Hair follicular keratinocyte (primary cell): Measurements from ENCODE around the gene PDE12. TPM values are rescaled to one million over a fixed set of nuclear protein-coding genes. Genes with fewer than 3 reads are reported as not detected.

Source experiments
- total RNA-seq: library from RNA; depleted of rRNA; stranded (reverse); fragments of >200 nt; gene quantifications from 2 replicates; pipeline ENCODE4 v1.2.3, GENCODE V29; 2015

Gene PDE12, protein sequence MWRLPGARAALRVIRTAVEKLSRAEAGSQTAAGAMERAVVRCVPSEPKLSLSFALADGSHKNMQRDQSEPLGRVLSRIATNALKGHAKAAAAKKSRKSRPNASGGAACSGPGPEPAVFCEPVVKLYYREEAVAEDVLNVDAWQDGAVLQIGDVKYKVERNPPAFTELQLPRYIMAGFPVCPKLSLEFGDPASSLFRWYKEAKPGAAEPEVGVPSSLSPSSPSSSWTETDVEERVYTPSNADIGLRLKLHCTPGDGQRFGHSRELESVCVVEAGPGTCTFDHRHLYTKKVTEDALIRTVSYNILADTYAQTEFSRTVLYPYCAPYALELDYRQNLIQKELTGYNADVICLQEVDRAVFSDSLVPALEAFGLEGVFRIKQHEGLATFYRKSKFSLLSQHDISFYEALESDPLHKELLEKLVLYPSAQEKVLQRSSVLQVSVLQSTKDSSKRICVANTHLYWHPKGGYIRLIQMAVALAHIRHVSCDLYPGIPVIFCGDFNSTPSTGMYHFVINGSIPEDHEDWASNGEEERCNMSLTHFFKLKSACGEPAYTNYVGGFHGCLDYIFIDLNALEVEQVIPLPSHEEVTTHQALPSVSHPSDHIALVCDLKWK
- total RNA-seq = 12.0 and 19.9 TPM in 2 replicates

GRCh38 chr3:57555738-57556458, at the start of gene PDE12:
Gene PDE12, plus strand, starts transcription at chr3:57556274. Its CDS starts 106 bp downstream, at chr3:57556380.

GRCh38 chr3:57544181-57545125, 11.6 kb upstream of the PDE12 start, which contains the start of gene DNAH12:
Gene DNAH12, minus strand, starts transcription at chr3:57544344. Its CDS starts 1,474 bp downstream, at chr3:57542870.

GRCh38 chr3:57597127-57597923, 41.3 kb downstream of the PDE12 start, which contains the start of gene ARF4:
Gene ARF4, minus strand, starts transcription at chr3:57597344. Its CDS starts 204 bp downstream, at chr3:57597140.

Other genes with a start within 250 kb of the PDE12 start
- gene DNAH12, start 11.9 kb upstream of the PDE12 start, total RNA-seq = not detected in 2 replicates
- 176 and 180 TPM in 2 replicates for gene ARF4, start 41.1 kb downstream of the PDE12 start, total RNA-seq
- gene DENND6A, start 136.8 kb downstream of the PDE12 start, total RNA-seq = 19.6 and 37.8 TPM in 2 replicates
- gene SLMAP, start 200.0 kb downstream of the PDE12 start, total RNA-seq = 44.8 and 66.4 TPM in 2 replicates